ENCODE data around the gene NXPH2.
"Not testable (repeated sequence)": the region's sequence is repeated elsewhere in the genome, so short reads cannot be mapped to it uniquely, and the experiment has no call there.

The NXPH2 gene

DNA sequence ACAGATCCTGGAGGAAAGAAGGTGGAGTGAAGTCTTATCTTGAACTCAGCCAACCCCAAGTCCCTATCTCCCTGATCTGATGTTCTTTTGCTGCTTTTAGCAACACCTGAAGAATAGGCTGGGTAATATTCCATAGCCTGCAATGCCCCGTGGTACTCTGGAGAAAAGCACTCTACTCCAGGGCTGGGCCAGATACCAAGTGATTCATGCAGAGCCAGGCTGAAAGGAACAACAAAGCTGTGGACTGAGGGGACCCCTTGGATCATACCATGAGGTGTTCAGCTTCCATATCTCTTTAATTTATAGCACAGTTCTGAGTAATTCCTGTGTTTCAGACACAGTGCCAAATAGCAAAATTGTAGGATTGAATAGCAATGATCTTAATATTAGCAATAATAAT is 130.6 kb downstream of the NXPH2 start:
- no peak for DNase-seq (ENCODE audit: extremely low spot score, insufficient read length, low read depth)
- no peak for FAIRE-seq

DNA sequence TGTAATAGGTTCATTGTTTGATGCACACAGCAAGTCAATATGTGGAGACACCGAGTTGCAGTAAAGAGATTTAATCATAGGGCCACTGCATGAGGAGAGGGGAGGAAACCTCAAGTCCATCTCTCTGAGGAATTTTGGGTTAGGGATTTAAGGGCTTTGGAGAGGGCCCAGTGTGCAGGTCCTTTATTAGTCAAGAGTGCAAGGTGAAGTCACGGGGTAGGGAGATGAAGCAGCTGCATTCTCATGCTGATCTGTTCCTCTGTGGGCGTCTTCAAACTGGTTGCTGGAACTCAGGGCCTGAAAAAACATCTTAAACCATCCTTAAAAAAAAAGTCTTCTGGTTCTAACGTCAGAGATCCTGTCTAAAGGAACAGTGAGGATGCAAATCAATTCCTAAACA is 131.6 kb downstream of the NXPH2 start:
- DNase-seq (ENCODE audit: extremely low spot score, insufficient read length, low read depth) = no peak
- FAIRE-seq = no peak

DNA sequence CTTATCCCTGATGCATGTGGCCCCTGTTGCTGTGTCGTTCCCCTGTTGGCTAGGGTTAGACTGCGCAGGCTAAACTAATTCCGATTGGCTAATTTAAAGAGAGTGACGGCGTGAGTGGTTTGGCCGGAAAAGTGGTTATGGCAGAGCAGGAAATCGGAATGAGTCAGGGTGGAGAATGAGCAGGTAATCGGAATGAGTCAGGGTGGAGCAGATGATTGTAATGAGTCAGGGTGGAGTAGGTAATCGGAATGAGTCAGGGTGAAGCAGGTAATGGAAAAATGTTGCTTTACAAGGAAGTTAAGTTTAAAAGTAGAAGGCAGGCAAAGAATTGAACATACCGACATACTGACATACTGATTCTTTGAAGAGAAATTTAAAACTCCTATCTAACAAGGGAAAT is 135.4 kb downstream of the NXPH2 start:
- not testable (repeated sequence) for DNase-seq (ENCODE audit: extremely low spot score, insufficient read length, low read depth); FAIRE-seq

DNA sequence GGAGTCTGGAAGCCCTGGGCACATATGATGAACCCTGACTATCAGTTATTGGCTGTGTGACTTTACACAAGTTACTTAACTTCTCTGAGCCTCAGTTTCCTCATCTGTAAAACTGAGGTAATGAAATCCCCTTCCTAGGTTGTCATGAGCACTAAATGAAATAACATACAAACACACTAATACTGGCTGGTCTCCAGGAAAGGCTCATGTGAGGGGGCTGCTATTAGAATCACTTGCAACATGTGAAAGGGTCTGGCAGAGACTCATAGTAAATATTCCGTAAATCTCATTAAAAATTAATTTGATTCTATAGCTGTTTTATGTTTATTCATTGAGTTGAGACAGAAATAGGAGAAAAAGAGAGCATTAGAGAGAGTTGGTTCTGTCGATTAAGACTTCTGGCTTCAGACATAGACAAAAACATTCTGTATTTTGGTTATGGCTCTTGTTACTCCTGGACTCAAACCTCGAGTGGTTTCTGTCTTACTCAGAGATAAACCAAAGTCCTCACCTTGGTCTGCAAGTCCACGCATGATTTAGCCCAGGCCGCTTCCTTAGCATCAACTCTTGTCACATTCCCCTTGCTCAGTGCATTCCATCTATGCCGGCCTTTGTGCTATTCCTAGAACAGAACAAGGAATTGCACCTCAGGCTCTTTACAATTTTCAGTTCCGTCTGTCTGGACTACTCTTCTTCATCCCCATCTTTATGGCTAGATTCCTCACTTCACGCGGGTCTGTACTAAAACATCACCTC is 139.1 kb downstream of the NXPH2 start:
- no peak for DNase-seq (ENCODE audit: extremely low spot score, insufficient read length, low read depth)
- no peak for FAIRE-seq

DNA sequence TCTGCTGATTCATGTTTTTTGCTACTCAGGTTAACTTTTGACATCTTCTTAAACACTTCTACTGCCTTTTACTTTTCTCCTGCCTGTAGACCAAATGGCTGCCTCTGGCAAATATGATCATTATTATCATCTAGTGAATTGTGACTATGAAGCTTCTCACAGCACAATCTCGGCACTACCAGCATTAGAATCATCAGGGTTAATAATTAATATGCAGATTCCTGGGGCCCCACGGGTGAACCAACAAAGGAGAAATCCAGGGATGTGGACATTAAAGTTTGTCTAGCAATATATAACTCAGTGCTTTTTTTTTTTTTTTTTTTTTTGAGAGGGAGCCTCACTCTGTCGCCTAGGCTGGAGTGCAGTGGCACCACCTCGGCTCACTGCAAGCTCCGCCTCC is 142.5 kb downstream of the NXPH2 start:
- no peak for DNase-seq (ENCODE audit: extremely low spot score, insufficient read length, low read depth)
- FAIRE-seq = no peak

DNA sequence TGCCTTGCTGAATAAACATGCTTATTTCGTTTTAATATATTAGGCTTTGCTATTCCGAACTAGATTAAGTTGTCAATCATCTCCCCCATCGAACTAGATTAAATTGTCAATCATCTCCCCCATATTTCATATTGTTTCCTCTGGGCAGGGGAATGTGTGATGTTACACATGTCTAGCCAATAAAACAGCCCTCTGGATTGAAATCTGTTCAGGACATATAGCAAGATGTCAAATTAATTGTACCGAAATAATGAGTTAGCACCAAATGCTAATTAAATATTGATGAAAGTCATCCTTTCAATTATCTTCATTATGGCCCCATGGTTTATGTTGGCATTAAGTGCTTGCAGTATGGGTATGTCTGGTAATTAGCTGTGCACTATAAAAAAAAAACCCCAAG is 143.1 kb downstream of the NXPH2 start:
- DNase-seq (ENCODE audit: extremely low spot score, insufficient read length, low read depth) (no peak), FAIRE-seq (no peak)

DNA sequence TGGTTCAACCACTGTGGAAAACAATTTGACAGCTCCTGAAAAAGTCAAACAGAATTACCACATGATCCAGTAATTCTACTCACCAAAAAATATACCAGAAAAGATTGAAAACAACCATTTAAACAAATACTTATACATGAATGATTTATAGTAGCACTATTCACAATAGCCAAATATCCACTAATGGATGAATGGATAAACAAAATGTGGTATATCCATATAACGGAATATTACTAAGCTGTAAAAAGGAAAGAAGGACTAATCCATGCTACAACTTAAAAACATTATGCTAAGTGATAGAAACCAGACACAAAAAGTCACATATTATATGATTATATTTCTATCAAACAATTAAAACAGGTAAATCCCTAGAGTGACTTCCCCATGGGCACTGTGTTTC is 147.1 kb downstream of the NXPH2 start:
- no peak for DNase-seq (ENCODE audit: extremely low spot score, insufficient read length, low read depth)
- no peak for FAIRE-seq

DNA sequence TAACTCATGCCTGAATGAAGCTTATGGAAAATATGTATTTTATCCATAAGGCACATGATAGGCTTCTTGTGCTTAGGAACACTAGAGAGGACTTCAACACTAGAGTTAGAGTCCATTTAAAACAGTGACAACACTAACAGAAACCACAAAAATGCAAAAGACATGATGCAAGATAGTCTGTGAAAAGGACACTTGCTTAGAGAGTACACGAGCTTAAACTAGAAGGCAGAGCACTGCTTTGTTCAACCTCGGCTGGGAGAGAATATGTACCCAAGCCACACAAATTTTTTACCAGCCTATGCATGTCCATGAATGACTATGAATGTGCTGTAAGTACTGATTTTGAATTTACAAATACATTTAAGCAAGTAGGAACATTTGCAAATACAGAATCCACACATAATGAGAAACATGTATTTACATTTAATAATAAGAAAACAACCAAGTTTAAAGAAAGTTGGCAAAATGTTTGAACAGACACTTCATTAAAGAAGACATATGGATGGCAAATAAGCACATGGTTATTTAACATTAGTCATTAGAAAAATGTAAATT is 148.0 kb downstream of the NXPH2 start:
- DNase-seq (ENCODE audit: extremely low spot score, insufficient read length, low read depth) = no peak
- no peak for FAIRE-seq

DNA sequence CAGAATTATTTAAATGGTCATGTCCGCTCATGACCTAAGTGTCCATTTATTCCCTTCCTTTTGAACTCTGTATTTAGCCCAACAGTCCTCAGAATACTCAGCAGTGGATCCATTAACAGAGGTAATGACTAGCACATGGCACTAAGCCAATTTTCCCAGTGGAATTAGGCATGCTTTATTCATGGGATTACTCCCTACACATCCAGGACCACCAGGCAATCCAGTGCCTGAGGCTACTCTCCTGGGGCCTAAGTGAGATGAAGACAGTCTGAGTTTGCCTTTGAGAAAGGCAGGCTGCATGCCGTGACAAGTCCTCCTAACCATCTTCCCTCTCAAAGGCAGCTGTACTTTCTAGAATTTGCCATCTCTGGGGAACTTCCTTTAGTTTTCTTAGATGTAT is 150.0 kb downstream of the NXPH2 start:
- FAIRE-seq (no peak), DNase-seq (ENCODE audit: extremely low spot score, insufficient read length, low read depth) (no peak)

DNA sequence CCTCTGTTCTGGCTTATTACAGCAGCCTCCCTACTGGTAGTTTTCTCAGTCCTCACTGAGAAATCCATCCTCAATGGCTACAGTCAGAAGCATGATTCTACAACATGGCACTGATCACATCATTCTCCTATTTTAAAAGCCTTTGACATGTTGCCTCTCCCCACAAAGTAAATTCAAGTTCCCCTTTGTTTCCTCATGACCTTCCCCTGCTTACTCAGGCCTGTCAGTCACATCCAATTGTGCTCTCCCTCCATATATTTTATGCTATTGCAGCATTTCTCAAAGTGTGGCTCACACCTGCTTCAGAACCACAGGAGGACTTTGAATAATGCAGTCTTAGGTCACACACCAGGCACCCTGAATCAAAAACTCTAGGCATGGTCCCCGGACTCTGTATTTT is 154.0 kb downstream of the NXPH2 start:
- DNase-seq (ENCODE audit: extremely low spot score, insufficient read length, low read depth) (no peak), FAIRE-seq (no peak)

DNA sequence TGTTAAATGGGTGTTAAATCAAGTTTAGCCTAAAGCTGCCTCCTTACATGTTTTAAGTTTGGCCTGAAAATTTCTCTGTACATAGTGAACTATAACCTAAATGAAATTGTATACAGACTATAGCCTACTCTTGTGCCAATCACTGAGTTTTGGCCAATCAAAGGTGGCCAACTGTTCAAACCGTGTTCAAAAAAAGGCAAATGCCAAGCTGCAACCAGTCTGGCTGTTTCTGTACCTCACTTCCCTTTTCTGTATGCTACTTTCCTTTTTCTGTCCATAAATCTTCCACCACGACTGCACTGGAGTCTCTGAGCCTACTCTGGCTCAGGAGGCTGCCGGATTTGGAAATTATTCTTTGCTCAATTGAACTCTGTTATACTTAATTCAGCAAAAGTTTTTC is 157.6 kb downstream of the NXPH2 start:
- FAIRE-seq = no peak

DNA sequence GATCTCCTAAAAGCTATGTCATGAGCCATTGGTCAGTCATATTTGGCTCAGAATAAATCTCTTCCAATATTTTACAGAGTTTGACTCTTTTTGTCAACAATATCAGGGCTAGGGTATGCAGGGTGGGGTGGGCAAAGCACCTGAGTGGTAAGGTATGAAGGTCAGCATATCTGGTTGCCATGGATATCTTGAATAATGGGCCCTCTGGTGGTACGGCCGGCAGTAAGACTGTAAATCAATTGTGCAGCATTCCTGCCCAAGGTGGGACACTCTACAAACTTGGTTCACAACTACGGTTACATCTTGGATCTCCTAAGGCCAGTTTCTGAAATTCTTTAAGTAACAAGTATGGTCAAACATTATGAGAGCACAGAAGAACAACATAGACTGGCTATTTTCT is 159.1 kb downstream of the NXPH2 start:
- no peak for DNase-seq (ENCODE audit: extremely low spot score, insufficient read length, low read depth)
- FAIRE-seq = no peak

More for the DNA sequence above, 157.6 kb downstream of the NXPH2 start:
- no peak for DNase-seq (ENCODE audit: extremely low spot score, insufficient read length, low read depth)

DNA sequence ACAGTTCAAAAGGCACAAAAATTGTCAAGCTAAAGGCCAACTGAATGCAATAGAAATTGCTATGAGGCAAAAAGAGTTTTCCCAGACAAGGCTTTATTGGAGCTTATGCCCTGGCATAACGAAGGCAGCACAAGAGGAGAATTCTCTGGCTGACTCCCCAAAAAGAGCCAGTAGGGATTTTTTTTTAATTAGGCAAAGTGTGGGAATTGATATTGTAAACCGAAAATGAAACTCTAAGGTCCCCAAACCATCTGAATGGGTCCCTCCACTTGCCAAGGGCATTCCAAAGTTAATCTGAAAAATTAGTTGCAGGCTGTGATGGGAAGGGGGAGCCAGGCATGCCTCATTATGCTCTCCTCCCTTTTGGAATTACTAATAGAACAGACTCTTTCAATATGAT is 159.8 kb downstream of the NXPH2 start:
- no peak for FAIRE-seq
- DNase-seq (ENCODE audit: extremely low spot score, insufficient read length, low read depth) = no peak

Data from GM18507 (cell line).